ENCODE measurements around the gene ZDHHC8.

The ZDHHC8 gene

GRCh38 chr22:20113551-20114310 is 17.9 kb upstream of the ZDHHC8 start:
- TF ChIP-seq GATA1 (IDR thresholded peaks at IDR 0.05; ENCODE audit: low read depth, low read length), result no peak
- DNase-seq, result no peak

DNA sequence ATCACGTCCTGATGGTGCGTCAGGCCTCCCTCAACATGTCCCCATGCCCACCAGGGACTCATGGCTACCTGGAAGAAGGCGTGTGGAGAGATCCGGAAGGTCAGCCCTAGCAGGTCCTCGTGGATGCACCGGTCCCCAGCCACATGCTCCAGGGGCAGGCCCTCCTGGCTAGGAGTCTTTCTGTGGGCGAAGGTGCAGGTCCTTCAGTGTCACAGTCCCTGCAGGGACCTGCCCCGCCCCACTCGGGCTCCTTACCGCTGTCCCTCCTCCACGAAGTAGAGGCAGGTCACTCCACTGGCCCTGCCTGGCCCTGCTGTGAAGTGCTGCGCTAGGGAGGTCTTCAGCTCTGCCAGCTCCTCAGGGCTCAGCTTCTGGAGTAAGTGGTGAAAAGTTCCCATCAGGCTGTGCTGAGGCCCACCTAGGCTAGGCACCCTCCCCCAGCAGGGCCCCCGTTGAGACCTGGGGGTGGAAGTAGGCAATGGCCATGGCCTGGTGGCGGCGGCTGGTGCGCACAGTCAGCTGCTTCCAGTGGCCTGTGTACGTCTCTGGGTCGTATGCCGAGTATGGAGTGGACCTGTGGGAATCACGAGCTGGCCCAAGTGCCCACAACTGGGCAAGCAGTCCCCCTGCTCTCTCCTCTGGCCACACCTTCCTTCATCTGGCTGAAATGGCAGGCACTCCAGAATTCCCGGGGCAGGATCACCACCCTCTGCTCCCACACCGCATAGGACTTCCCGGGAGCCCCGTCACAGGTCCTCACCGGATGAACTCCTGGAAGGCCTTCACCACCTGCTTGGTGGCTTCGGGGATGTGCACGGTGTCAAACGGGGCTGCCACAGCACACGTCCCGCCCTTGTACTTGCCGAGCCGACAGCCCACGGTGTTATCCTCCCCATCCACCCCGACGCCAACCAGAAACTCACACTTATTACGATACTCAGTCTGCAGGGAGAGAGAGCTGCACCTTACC is 16.8 kb upstream of the ZDHHC8 start:
- no peak for TF ChIP-seq POLR2A (IDR thresholded peaks at IDR 0.05; ENCODE audit: low read length)
- TF ChIP-seq GATA1 (IDR thresholded peaks at IDR 0.05; ENCODE audit: low read depth, low read length), result no peak

GRCh38 chr22:20115691-20116375 is 15.8 kb upstream of the ZDHHC8 start, which contains the start of gene RANBP1:
Gene RANBP1, plus strand, starts transcription at chr22:20116104. Its CDS starts 81 bp downstream, at chr22:20116185.
- DNase-seq, result peak in 1 of 2 experiments; percentile 34
- TF ChIP-seq POLR2A (IDR thresholded peaks at IDR 0.05; ENCODE audit: low read length) (no peak), GATA1 (IDR thresholded peaks at IDR 0.05; ENCODE audit: low read depth, low read length) (no peak)

More for the DNA sequence above, 16.8 kb upstream of the ZDHHC8 start:
- peak in 1 of 2 experiments; percentile 33 for DNase-seq

DNA sequence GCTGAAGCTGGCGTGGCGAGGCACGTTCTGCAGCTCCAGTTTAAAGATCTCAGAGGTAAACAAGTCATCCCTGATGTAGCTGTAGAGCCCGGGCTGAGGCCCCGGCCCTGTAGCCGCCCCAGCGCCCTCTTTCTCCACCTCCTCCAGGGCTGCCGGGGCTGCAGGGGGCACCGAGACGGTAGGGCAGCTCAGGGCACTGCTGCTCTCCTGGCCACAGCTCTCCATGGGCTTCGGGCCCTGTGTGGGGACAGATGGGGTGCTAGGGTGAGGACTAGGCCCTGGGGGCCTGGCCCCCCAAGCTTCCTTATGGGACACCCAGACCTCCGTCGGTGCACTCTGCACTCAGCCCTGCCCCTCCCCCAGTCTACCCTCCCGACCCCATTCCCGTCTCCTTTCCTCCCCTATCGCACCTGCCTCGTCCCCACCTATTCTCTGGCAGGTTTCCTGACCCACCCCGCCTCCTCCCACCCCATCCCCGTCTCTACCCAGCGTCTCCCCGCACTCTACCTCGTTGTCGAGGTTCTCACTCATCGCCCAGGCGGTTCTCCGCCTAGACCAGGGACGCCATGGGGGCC is 15.1 kb upstream of the ZDHHC8 start:
- TF ChIP-seq POLR2A (IDR thresholded peaks at IDR 0.05; ENCODE audit: low read length) (no peak), GATA1 (IDR thresholded peaks at IDR 0.05; ENCODE audit: low read depth, low read length) (no peak)
- no peak for DNase-seq

GRCh38 chr22:20116951-20117632 is 14.5 kb upstream of the ZDHHC8 start, which contains the start of gene TRMT2A:
Gene TRMT2A, minus strand, starts transcription at chr22:20117226. Its CDS starts 320 bp downstream, at chr22:20116906.
- peak; percentile 99 to 100 for DNase-seq
- TF ChIP-seq GATA1 (IDR thresholded peaks at IDR 0.05; ENCODE audit: low read depth, low read length) (no peak), POLR2A (IDR thresholded peaks at IDR 0.05; ENCODE audit: low read length) (peak; percentile 68)

- DNase-seq, result peak; percentile 74 to 87
- TF ChIP-seq GATA1 (IDR thresholded peaks at IDR 0.05; ENCODE audit: low read depth, low read length) (no peak), POLR2A (IDR thresholded peaks at IDR 0.05; ENCODE audit: low read length) (no peak)
Observed at GRCh38 chr22:20117633-20118299, 13.8 kb upstream of the ZDHHC8 start.

DNA sequence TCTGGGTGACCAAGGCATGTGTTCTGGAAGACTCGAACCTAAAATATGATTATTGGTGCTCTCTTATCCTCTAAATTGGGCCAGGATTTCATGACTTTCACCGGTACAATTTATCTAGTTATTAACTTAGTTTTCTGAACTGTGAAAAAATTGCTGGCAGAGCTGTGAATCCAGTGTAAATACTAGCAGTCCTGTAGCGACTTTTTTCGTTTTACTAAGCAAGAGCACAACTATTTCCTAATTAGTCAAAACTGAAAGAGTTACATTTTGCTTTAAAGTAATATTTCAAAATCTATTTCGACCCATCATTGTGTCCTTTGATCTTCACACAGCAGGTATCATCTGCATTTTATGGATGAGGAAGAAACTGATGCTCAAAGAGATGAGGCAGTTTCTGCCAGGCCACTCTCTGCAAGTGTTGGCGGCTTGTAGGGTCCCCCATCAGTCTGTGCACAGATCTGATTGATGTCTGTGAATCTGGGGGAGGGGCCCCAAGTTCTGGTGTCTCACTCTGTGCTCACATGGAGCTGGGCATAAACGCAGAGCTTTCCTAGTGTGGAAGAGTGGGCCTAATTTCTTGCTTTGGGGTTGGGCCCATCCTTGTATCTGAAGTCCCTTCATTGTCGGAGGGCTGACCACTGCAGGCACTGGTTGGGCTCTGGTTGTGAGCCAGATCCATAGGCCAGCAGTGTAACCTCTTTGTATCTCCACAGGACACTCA is 13.1 kb upstream of the ZDHHC8 start:
- peak; percentile 35 to 40 for DNase-seq
- TF ChIP-seq GATA1 (IDR thresholded peaks at IDR 0.05; ENCODE audit: low read depth, low read length) (no peak), POLR2A (IDR thresholded peaks at IDR 0.05; ENCODE audit: low read length) (no peak)

GRCh38 chr22:20121856-20122415 is 9.7 kb upstream of the ZDHHC8 start:
- DNase-seq, result no peak
- no peak for TF ChIP-seq POLR2A (IDR thresholded peaks at IDR 0.05; ENCODE audit: low read length)
- TF ChIP-seq GATA1 (IDR thresholded peaks at IDR 0.05; ENCODE audit: low read depth, low read length), result no peak

DNA sequence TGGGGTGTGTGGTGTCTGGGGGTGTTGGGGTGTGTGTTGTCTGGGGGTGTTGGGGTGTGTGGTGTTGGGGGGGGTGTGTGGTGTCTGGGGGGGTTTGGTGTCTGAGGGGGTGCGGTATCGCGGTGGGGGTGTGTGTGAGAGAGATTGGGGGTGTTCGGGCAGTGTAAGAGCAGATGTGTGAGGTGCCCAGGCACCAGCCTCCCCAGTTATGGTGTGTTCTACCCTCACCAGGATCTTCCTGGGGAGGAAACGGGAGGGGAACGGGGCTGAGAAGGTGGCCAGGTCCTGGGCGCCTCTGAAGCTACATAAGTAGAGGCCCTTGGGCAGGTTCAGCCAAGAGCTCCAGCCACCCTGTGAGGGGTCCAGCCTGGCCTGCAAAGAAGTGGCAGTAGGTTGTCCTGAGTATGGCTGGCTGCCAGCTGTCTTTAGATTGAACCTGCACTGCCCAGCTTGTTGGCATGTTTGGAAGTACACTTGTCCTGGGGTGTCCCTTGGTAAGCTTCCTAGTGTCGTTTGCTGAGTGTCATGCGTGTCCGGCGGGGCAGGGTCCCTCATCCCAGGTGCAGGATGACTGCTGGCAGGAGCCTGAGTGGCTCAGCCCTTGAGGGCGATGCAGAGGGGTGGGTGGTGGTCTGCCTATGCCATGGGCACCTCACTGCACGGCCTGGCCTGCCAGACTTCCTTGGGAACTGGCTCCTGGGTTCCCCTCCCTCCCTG is 8.1 kb upstream of the ZDHHC8 start:
- no peak for TF ChIP-seq GATA1 (IDR thresholded peaks at IDR 0.05; ENCODE audit: low read depth, low read length)
- no peak for TF ChIP-seq POLR2A (IDR thresholded peaks at IDR 0.05; ENCODE audit: low read length)
- no peak for DNase-seq

DNA sequence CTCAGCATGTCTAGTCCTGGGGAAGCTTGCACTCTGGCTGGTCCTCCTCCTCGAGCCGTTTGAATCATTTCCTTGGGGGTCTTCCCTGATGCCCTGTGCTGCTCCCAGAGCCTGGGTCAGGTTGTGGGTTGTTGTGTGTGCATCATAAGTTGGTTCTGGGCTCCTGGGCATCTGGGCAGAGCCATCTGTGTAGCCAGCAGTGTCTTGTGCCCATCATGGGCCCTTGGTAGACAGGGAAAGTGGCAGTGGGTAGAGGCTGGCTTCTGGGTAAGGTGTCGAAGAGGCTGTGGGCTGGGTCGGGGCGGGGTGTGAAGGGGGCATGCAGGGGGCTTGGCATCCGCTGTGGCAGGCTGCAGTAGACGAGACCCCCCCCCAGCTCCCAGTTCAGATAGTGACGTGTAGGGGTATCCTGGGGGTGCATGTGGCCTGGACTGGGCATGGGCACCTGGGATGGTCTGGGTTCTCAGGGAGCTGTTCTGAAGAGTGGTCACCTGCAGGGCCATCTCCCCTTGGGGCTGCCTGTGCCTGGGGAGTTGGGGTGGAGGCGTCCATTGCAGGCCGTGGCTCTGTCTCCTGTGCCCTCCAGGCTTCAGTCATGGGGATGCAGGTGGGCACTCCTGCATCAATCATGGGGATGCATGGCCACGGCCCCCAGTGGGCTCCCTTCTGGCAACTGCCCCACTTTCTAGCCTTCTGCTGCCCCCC is 7.4 kb upstream of the ZDHHC8 start:
- no peak for DNase-seq
- TF ChIP-seq GATA1 (IDR thresholded peaks at IDR 0.05; ENCODE audit: low read depth, low read length) (no peak), POLR2A (IDR thresholded peaks at IDR 0.05; ENCODE audit: low read length) (no peak)
